CD14-positive monocyte (primary cell): Measurements from ENCODE around the gene GGTLC2. TPM values are rescaled to one million over a fixed set of nuclear protein-coding genes. Genes with fewer than 3 reads are reported as not detected.
"Not testable (repeated sequence)": the region's sequence is repeated elsewhere in the genome, so short reads cannot be mapped to it uniquely, and the experiment has no call there.

Experiments
- DNase-seq, 3 donors: peaks; one replicate each; pipeline ENCODE4 v3.0.0-alpha.2; 2011 to 2022
- H2AFZ ChIP-seq: 2 replicates; pipeline ENCODE4 v1.6.0; 2012; ENCODE audit warnings: mild to moderate bottlenecking, low read depth, low read length, inconsistent platforms; ENCODE audit not compliant: insufficient read depth, poor library complexity, severe bottlenecking
- H3K27ac ChIP-seq, 2 donors: 1 replicate in 1 of 2; 2 replicates in 1 of 2; pipeline ENCODE4 v1.5.1; 2012 to 2013; ENCODE audit warnings: low read length in 2 of 2, control low read depth in 1 of 2, inconsistent platforms in 1 of 2, low read depth in 1 of 2, mild to moderate bottlenecking in 1 of 2
- H3K27me3 ChIP-seq, 2 donors: one replicate each; pipeline versions ENCODE4 v1.6.0 to v1.6.1; 2011 to 2013; ENCODE audit warnings: low read length in 2 of 2; ENCODE audit not compliant: control insufficient read depth in 2 of 2, insufficient read depth in 2 of 2
- H3K36me3 ChIP-seq, 2 donors: replicated peaks in 1 of 2; 1 replicate in 1 of 2; 2 replicates in 1 of 2; pipeline versions ENCODE4 v1.5.1 to v1.6.1; 2012 to 2013; ENCODE audit warnings: low read length in 2 of 2, control low read depth in 1 of 2, inconsistent platforms in 1 of 2, mild to moderate bottlenecking in 1 of 2; ENCODE audit not compliant: insufficient read depth in 2 of 2, control insufficient read depth in 1 of 2
- H3K4me1 ChIP-seq, 2 donors: 1 replicate in 1 of 2; 2 replicates in 1 of 2; pipeline versions ENCODE4 v1.5.1 to v1.6.1; 2012 to 2013; ENCODE audit warnings: low read length in 2 of 2, control low read depth in 1 of 2, inconsistent platforms in 1 of 2, mild to moderate bottlenecking in 1 of 2, moderate library complexity in 1 of 2; ENCODE audit not compliant: insufficient read depth in 2 of 2, control insufficient read depth in 1 of 2
- H3K4me2 ChIP-seq: replicated peaks from 2 replicates; pipeline ENCODE3; 2012; ENCODE audit warnings: low read length, moderate library complexity, mild to moderate bottlenecking; ENCODE audit not compliant: poor library complexity, severe bottlenecking; ENCODE audit errors: extremely low read depth
- H3K4me3 ChIP-seq, 3 experiments: fragments of 200-600 bp in 1 of 3; sonication (generic) in 1 of 3; replicated peaks in 1 of 3; 1 replicate in 2 of 3; 2 replicates in 1 of 3; pipeline ENCODE4 v1.5.1; 2011 to 2013; ENCODE audit warnings: low read length in 3 of 3, mild to moderate bottlenecking in 3 of 3, control low read depth in 2 of 3, low read depth in 2 of 3, inconsistent platforms in 1 of 3, moderate library complexity in 1 of 3
- H3K79me2 ChIP-seq: 2 replicates; pipeline ENCODE4 v1.6.0; 2012; ENCODE audit warnings: mild to moderate bottlenecking, control low read depth, inconsistent platforms, low read length, moderate library complexity; ENCODE audit not compliant: insufficient read depth
- H3K9ac ChIP-seq: 2 replicates; pipeline ENCODE4 v1.6.0; 2017; ENCODE audit warnings: low read length, mild to moderate bottlenecking; ENCODE audit not compliant: insufficient read depth, poor library complexity, severe bottlenecking
- H3K9me3 ChIP-seq, 2 donors: replicated peaks in 1 of 2; 1 replicate in 1 of 2; 2 replicates in 1 of 2; pipeline versions ENCODE4 v1.5.1 to v1.6.1; 2012 to 2013; ENCODE audit warnings: low read length in 2 of 2, control low read depth in 1 of 2; ENCODE audit not compliant: control insufficient read depth in 1 of 2, insufficient read depth in 1 of 2
- H4K20me1 ChIP-seq: 2 replicates; pipeline ENCODE4 v1.6.0; 2012; ENCODE audit warnings: mild to moderate bottlenecking, low read length, control low read depth, moderate library complexity; ENCODE audit not compliant: insufficient read depth
- H3K27ac Mint-ChIP-seq, 7 donors: one replicate each; pipeline ENCODE4 v1.8.0; 2020; ENCODE audit warnings: mild to moderate bottlenecking in 7 of 7, mixed read lengths in 7 of 7, moderate library complexity in 6 of 7, inconsistent platforms in 2 of 7
- H3K27me3 Mint-ChIP-seq, 3 donors: one replicate each; pipeline ENCODE4 v1.8.0; 2021 to 2022; ENCODE audit warnings: low read depth in 3 of 3, mild to moderate bottlenecking in 3 of 3, mixed read lengths in 3 of 3, moderate library complexity in 3 of 3, inconsistent platforms in 1 of 3
- H3K36me3 Mint-ChIP-seq, 2 donors: one replicate each; pipeline ENCODE4 v1.8.0; 2020; ENCODE audit warnings: mixed read lengths in 2 of 2, inconsistent platforms in 1 of 2, mild to moderate bottlenecking in 1 of 2
- H3K4me1 Mint-ChIP-seq: one replicate; pipeline ENCODE4 v1.8.0; 2020; ENCODE audit warnings: mild to moderate bottlenecking, mixed read lengths
- H3K4me3 Mint-ChIP-seq, 2 donors: one replicate each; pipeline ENCODE4 v1.8.0; 2020; ENCODE audit warnings: mild to moderate bottlenecking in 2 of 2, mixed read lengths in 2 of 2, moderate library complexity in 1 of 2
- H3K9me3 Mint-ChIP-seq, 7 donors: one replicate each; pipeline ENCODE4 v1.8.0; 2020 to 2022; ENCODE audit warnings: mixed read lengths in 7 of 7, mild to moderate bottlenecking in 6 of 7, moderate library complexity in 6 of 7, inconsistent platforms in 2 of 7
- WGBS: methylation state at CpG from one replicate; pipeline ENCODE4 v1.1.5; 2013; ENCODE audit warnings: missing lambda C conversion rate; ENCODE audit not compliant: insufficient coverage; 5-methylcytosine and 5-hydroxymethylcytosine counted together
- intact Hi-C, 2 donors: fragments of 100-400 bp; cut with micrococcal nuclease; formaldehyde crosslinking; loops; one replicate each; pipeline versions ENCODE4 v1.15.0 to v1.15.1; 2023
- polyA plus RNA-seq, 3 donors: library from polyadenylated mRNA; depleted of rRNA in 1 of 3; unstranded in 2 of 3; stranded (reverse) in 1 of 3; fragments of 300-500 nt in 2 of 3; fragments of >200 nt in 1 of 3; fragmentation: Illumina TruSeq in 2 of 3; gene quantifications; 1 replicate in 2 of 3; 2 replicates in 1 of 3; pipeline ENCODE4 v1.2.3, GENCODE V29; 2012 to 2021

The GGTLC2 gene
- polyA plus RNA-seq, 3 donors, result not detected

DNA sequence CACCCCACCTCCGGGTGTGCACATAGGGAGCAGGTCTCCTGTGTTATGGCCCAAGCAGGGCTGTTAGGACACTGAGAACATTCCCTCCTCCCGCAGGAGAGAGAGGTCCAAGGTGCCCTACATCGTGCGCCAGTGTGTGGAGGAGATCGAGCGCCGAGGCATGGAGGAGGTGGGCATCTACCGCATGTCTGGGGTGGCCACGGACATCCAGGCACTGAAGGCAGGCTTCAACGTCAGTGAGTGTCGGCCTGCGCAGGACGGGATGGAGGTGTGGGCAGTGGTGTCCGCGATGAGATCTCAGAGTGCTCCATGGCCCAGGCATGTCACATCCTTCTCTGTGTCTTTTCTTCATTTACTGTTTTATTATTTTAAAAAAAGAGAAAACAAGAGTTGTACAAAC is 12.2 kb upstream of the GGTLC2 start:
- H3K9ac ChIP-seq, H3K4me1 Mint-ChIP-seq, H3K9me3 ChIP-seq, DNase-seq, H3K9me3 Mint-ChIP-seq, H3K27ac Mint-ChIP-seq, H3K36me3 ChIP-seq, H3K27me3 Mint-ChIP-seq, H2AFZ ChIP-seq, H3K4me2 ChIP-seq, H4K20me1 ChIP-seq, H3K4me3 Mint-ChIP-seq, H3K36me3 Mint-ChIP-seq, H3K79me2 ChIP-seq, H3K27me3 ChIP-seq, H3K4me3 ChIP-seq, H3K4me1 ChIP-seq, intact Hi-C loops, H3K27ac ChIP-seq: not testable (repeated sequence)
- no CpG with 5 or more reads among the region's 15 CpGs for WGBS

DNA sequence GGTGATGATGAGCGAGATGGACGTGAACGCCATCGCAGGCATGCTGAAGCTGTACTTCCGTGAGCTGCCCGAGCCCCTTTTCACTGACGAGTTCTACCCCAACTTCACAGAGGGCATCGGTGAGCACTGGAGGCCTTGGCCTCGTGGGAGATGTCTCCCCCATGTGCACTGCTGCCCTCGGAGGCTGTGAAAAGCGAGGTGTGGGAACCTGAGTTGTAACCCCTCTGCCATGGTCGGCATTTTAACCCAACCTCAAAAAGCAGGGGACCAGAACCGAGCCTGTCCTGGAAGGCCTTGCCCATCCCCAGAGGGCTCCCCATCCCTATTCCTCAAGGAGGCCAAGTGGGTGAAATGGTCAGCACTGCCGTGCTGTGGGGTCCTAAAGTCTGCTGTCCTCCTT is 10.9 kb upstream of the GGTLC2 start:
- H3K36me3 Mint-ChIP-seq, H3K9me3 Mint-ChIP-seq, intact Hi-C loops, H3K27me3 ChIP-seq, H3K4me3 Mint-ChIP-seq, H3K4me2 ChIP-seq, H3K4me3 ChIP-seq, H3K27me3 Mint-ChIP-seq, H3K9me3 ChIP-seq, H2AFZ ChIP-seq, H3K27ac Mint-ChIP-seq, H3K27ac ChIP-seq, H3K79me2 ChIP-seq, H3K4me1 ChIP-seq, H3K4me1 Mint-ChIP-seq, H4K20me1 ChIP-seq, DNase-seq, H3K36me3 ChIP-seq, H3K9ac ChIP-seq: not testable (repeated sequence)
- 91% methylated on average over 10 of the region's 14 CpGs for WGBS

DNA sequence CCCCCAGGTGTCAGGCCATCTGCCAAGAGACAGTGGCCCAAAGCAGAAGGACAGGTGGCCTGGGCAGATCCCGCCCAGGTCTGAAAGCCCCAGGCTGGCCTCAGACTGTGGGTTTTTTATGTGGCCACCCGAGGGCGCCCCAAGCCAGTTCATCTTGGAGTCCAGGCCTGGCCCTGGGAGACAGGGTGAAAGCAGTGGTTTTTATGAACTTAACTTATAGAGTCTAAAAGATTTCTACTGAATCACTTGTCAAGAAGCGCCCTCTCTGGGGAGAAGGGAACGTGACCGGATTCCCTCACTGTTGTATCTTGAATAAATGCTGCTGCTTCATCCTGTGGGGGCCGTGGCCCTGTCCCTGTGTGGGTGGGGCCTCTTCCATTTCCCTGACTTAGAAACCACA is 8.2 kb upstream of the GGTLC2 start:
- H3K4me3 Mint-ChIP-seq, H2AFZ ChIP-seq, DNase-seq, H3K27ac ChIP-seq, H3K9me3 ChIP-seq, H3K27me3 Mint-ChIP-seq, H3K27ac Mint-ChIP-seq, intact Hi-C loops, H3K4me3 ChIP-seq, H3K79me2 ChIP-seq, H3K27me3 ChIP-seq, H3K9me3 Mint-ChIP-seq, H3K4me2 ChIP-seq, H3K36me3 ChIP-seq, H4K20me1 ChIP-seq, H3K4me1 Mint-ChIP-seq, H3K4me1 ChIP-seq, H3K36me3 Mint-ChIP-seq, H3K9ac ChIP-seq: not testable (repeated sequence)
- WGBS, result no CpG with 5 or more reads among the region's 7 CpGs

DNA sequence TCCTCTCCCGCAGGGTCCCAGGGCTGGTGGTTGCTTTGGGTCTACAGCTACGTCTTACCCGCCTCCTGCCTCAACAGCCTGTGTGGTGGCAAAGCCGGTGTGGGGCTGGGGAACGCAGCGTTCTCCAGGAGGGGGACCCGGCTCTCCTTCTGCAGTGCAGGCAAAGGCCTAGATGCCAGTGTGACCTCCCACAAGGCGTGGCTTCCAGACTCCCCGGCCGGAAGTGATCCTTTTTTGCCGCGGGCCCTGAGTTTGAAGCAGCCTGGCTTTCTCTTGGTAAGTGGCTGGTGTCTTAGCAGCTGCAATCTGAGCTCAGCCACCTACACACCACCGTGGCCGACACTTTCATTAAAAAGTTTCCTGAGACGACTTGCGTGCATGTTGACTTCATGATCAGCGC is 6.1 kb upstream of the GGTLC2 start:
- H3K4me2 ChIP-seq, H3K36me3 Mint-ChIP-seq, H3K9me3 ChIP-seq, H3K9ac ChIP-seq, H3K79me2 ChIP-seq, H3K4me3 ChIP-seq, H3K4me3 Mint-ChIP-seq, intact Hi-C loops, H3K36me3 ChIP-seq, H3K27ac ChIP-seq, H3K27ac Mint-ChIP-seq, H3K9me3 Mint-ChIP-seq, H3K27me3 Mint-ChIP-seq, H3K4me1 ChIP-seq, H4K20me1 ChIP-seq, H2AFZ ChIP-seq, DNase-seq, H3K27me3 ChIP-seq, H3K4me1 Mint-ChIP-seq: not testable (repeated sequence)
- WGBS, result no CpG with 5 or more reads among the region's 17 CpGs
